Measurements from ENCODE around the gene UNC79.
"Not testable (repeated sequence)": the region's sequence is repeated elsewhere in the genome, so short reads cannot be mapped to it uniquely, and the experiment has no call there.

The UNC79 gene

GRCh38 chr14:93430315-93431035, at the start of gene UNC79:
TSS of gene UNC79 (plus strand) at chr14:93430939. CDS start at chr14:93431030, 91 bp downstream.
- no peak for DNase-seq (ENCODE audit: low read depth)

GRCh38 chr14:93381644-93382043, 49.1 kb upstream of the UNC79 start:
- DNase-seq (ENCODE audit: low read depth), result no peak

- DNase-seq (ENCODE audit: low read depth), result not testable (repeated sequence)
Observed at GRCh38 chr14:93384256-93384655, 46.5 kb upstream of the UNC79 start.

- no peak for DNase-seq (ENCODE audit: low read depth)
Observed at GRCh38 chr14:93395231-93395630, 35.5 kb upstream of the UNC79 start.

GRCh38 chr14:93396456-93396855, 34.3 kb upstream of the UNC79 start:
- DNase-seq (ENCODE audit: low read depth), result no peak

GRCh38 chr14:93398491-93398890, 32.2 kb upstream of the UNC79 start:
- DNase-seq (ENCODE audit: low read depth), result no peak

- DNase-seq (ENCODE audit: low read depth), result no peak
Observed at GRCh38 chr14:93402951-93403350, 27.8 kb upstream of the UNC79 start.

- no peak for DNase-seq (ENCODE audit: low read depth)
Observed at GRCh38 chr14:93410021-93410420, 20.7 kb upstream of the UNC79 start.

GRCh38 chr14:93410893-93411292, 19.8 kb upstream of the UNC79 start:
- no peak for DNase-seq (ENCODE audit: low read depth)

GRCh38 chr14:93425136-93425535, 5.6 kb upstream of the UNC79 start:
- DNase-seq (ENCODE audit: low read depth), result not testable (repeated sequence)

- DNase-seq (ENCODE audit: low read depth), result no peak
Observed at GRCh38 chr14:93426750-93427149, 4.0 kb upstream of the UNC79 start.

- no peak for DNase-seq (ENCODE audit: low read depth)
Observed at GRCh38 chr14:93431036-93431670, 414 bp downstream of the UNC79 start.

GRCh38 chr14:93454224-93454623, 23.5 kb downstream of the UNC79 start:
- DNase-seq (ENCODE audit: low read depth), result no peak

GRCh38 chr14:93456356-93456755, 25.6 kb downstream of the UNC79 start:
- no peak for DNase-seq (ENCODE audit: low read depth)

- DNase-seq (ENCODE audit: low read depth), result no peak
Observed at GRCh38 chr14:93458234-93458633, 27.5 kb downstream of the UNC79 start.

- DNase-seq (ENCODE audit: low read depth), result no peak
Observed at GRCh38 chr14:93462479-93462878, 31.7 kb downstream of the UNC79 start.

GRCh38 chr14:93464271-93464670, 33.5 kb downstream of the UNC79 start:
- DNase-seq (ENCODE audit: low read depth), result no peak

GRCh38 chr14:93475471-93475870, 44.7 kb downstream of the UNC79 start:
- no peak for DNase-seq (ENCODE audit: low read depth)

GRCh38 chr14:93476305-93476704, 45.6 kb downstream of the UNC79 start:
- DNase-seq (ENCODE audit: low read depth), result no peak

- not testable (repeated sequence) for DNase-seq (ENCODE audit: low read depth)
Observed at GRCh38 chr14:93479074-93479473, 48.3 kb downstream of the UNC79 start.

GRCh38 chr14:93480867-93481266, 50.1 kb downstream of the UNC79 start:
- DNase-seq (ENCODE audit: low read depth), result no peak

GRCh38 chr14:93481758-93482157, 51.0 kb downstream of the UNC79 start:
- DNase-seq (ENCODE audit: low read depth), result no peak

- DNase-seq (ENCODE audit: low read depth), result no peak
Observed at GRCh38 chr14:93490001-93490400, 59.3 kb downstream of the UNC79 start.

GRCh38 chr14:93493054-93493453, 62.3 kb downstream of the UNC79 start:
- DNase-seq (ENCODE audit: low read depth), result no peak
